Liver (tissue), 2 donors: ENCODE results near the gene KIAA0825.

Source experiments
- CTCF ChIP-seq: fragments of 150-350 bp; IDR thresholded peaks from 2 replicates; pipeline ENCODE4 v1.5.1; 2017; ENCODE audit warnings: improper control_type of control experiment, low read depth, low read length; ENCODE audit not compliant: missing input control
- TF ChIP-seq, protein P1 (sequence below): IDR thresholded peaks from 2 replicates; pipeline ENCODE4 v1.6.1; 2016; ENCODE audit warnings: antibody characterized with exemption, mild to moderate bottlenecking
- donor health status: healthy.

GRCh38 chr5:94316916-94317838 is 301.2 kb downstream of the KIAA0825 start:
- no peak for TF ChIP-seq CTCF
- TF ChIP-seq, protein P1, sequence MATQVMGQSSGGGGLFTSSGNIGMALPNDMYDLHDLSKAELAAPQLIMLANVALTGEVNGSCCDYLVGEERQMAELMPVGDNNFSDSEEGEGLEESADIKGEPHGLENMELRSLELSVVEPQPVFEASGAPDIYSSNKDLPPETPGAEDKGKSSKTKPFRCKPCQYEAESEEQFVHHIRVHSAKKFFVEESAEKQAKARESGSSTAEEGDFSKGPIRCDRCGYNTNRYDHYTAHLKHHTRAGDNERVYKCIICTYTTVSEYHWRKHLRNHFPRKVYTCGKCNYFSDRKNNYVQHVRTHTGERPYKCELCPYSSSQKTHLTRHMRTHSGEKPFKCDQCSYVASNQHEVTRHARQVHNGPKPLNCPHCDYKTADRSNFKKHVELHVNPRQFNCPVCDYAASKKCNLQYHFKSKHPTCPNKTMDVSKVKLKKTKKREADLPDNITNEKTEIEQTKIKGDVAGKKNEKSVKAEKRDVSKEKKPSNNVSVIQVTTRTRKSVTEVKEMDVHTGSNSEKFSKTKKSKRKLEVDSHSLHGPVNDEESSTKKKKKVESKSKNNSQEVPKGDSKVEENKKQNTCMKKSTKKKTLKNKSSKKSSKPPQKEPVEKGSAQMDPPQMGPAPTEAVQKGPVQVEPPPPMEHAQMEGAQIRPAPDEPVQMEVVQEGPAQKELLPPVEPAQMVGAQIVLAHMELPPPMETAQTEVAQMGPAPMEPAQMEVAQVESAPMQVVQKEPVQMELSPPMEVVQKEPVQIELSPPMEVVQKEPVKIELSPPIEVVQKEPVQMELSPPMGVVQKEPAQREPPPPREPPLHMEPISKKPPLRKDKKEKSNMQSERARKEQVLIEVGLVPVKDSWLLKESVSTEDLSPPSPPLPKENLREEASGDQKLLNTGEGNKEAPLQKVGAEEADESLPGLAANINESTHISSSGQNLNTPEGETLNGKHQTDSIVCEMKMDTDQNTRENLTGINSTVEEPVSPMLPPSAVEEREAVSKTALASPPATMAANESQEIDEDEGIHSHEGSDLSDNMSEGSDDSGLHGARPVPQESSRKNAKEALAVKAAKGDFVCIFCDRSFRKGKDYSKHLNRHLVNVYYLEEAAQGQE, result no peak
